Trophoblast cell (in vitro differentiated cells and primary cell): ENCODE data around the gene UBXN11.

Experiments used
- DNase-seq, 2 donors: peaks; one replicate each; pipeline ENCODE4 v3.0.0-alpha.2; 2016
- H2AFZ ChIP-seq: 2 replicates; pipeline ENCODE4 v1.6.1; 2013; ENCODE audit warnings: low read length, moderate library complexity, mild to moderate bottlenecking; ENCODE audit not compliant: insufficient read depth, poor library complexity
- H2AK5ac ChIP-seq: 2 replicates; pipeline ENCODE4 v1.6.1; 2013; ENCODE audit warnings: mild to moderate bottlenecking, low read length
- H2BK120ac ChIP-seq: 2 replicates; pipeline ENCODE4 v1.6.1; 2013; ENCODE audit warnings: low read length, mild to moderate bottlenecking, moderate library complexity; ENCODE audit not compliant: insufficient read depth, poor library complexity
- H2BK12ac ChIP-seq: 2 replicates; pipeline ENCODE4 v1.6.1; 2013; ENCODE audit warnings: mild to moderate bottlenecking, low read length, moderate library complexity
- H2BK5ac ChIP-seq: 2 replicates; pipeline ENCODE4 v1.6.1; 2013; ENCODE audit warnings: low read length, low read depth, moderate library complexity, mild to moderate bottlenecking; ENCODE audit not compliant: poor library complexity
- H3K14ac ChIP-seq: 2 replicates; pipeline ENCODE4 v1.6.1; 2013; ENCODE audit warnings: mild to moderate bottlenecking, low read length
- H3K18ac ChIP-seq: 2 replicates; pipeline ENCODE4 v1.6.1; 2013; ENCODE audit warnings: mild to moderate bottlenecking, low read length
- H3K23ac ChIP-seq: 2 replicates; pipeline ENCODE4 v1.6.1; 2013; ENCODE audit warnings: low read length
- H3K27ac ChIP-seq: 2 replicates; pipeline ENCODE4 v1.5.1; 2013; ENCODE audit warnings: low read depth, mild to moderate bottlenecking, inconsistent platforms, low read length, moderate library complexity
- H3K27me3 ChIP-seq: 2 replicates; pipeline ENCODE4 v1.6.1; 2013; ENCODE audit warnings: inconsistent platforms, mild to moderate bottlenecking, low read length, moderate library complexity; ENCODE audit not compliant: insufficient read depth
- H3K36me3 ChIP-seq, 2 experiments: 1 replicate in 1 of 2; 2 replicates in 1 of 2; pipeline ENCODE4 v1.6.1; 2013; ENCODE audit warnings: low read length in 2 of 2, mild to moderate bottlenecking in 2 of 2, moderate library complexity in 1 of 2; ENCODE audit not compliant: insufficient read depth in 2 of 2, control insufficient read depth in 1 of 2
- H3K4ac ChIP-seq: 2 replicates; pipeline ENCODE4 v1.6.1; 2013; ENCODE audit warnings: low read depth, mild to moderate bottlenecking, low read length, moderate library complexity
- H3K4me1 ChIP-seq, 2 experiments: 1 replicate in 1 of 2; 2 replicates in 1 of 2; pipeline ENCODE4 v1.6.1; 2013; ENCODE audit warnings: low read length in 2 of 2, mild to moderate bottlenecking in 2 of 2, moderate library complexity in 1 of 2; ENCODE audit not compliant: insufficient read depth in 2 of 2, control insufficient read depth in 1 of 2
- H3K4me2 ChIP-seq: 2 replicates; pipeline ENCODE4 v1.6.1; 2013; ENCODE audit warnings: inconsistent platforms, mild to moderate bottlenecking, low read length, moderate library complexity
- H3K4me3 ChIP-seq: 2 replicates; pipeline ENCODE4 v1.5.1; 2013; ENCODE audit warnings: mild to moderate bottlenecking, low read depth, low read length, inconsistent platforms
- H3K79me1 ChIP-seq: one replicate; pipeline ENCODE4 v1.6.1; 2013; ENCODE audit warnings: low read length
- H3K79me2 ChIP-seq: 2 replicates; pipeline ENCODE4 v1.6.1; 2013; ENCODE audit warnings: low read length, mild to moderate bottlenecking; ENCODE audit not compliant: control insufficient read depth, insufficient read depth, poor library complexity
- H3K9ac ChIP-seq: 2 replicates; pipeline ENCODE4 v1.6.1; 2013; ENCODE audit warnings: mild to moderate bottlenecking, low read length
- H3K9me3 ChIP-seq: 2 replicates; pipeline ENCODE4 v1.6.1; 2013; ENCODE audit warnings: low read depth, mild to moderate bottlenecking, control low read depth, inconsistent platforms, low read length; ENCODE audit not compliant: insufficient read depth
- H4K12ac ChIP-seq: 2 replicates; pipeline ENCODE4 v1.6.1; 2013; ENCODE audit warnings: low read depth, mild to moderate bottlenecking, low read length, moderate library complexity
- H4K8ac ChIP-seq: 2 replicates; pipeline ENCODE4 v1.6.1; 2013; ENCODE audit warnings: low read depth, mild to moderate bottlenecking, low read length, moderate library complexity
- H4K91ac ChIP-seq: one replicate; pipeline ENCODE4 v1.6.1; 2013; ENCODE audit warnings: low read depth, mild to moderate bottlenecking, low read length, moderate library complexity
- WGBS: extraction: QIAGEN DNeasy Blood & Tissue Kit; methylation state at CpG from one replicate; pipeline ENCODE4 v1.1.7; 2013; ENCODE audit warnings: missing lambda C conversion rate; ENCODE audit not compliant: insufficient read length, insufficient coverage; ENCODE audit errors: extremely low coverage; 5-methylcytosine and 5-hydroxymethylcytosine counted together

UBXN11 gene

GRCh38 chr1:26233903-26234643 lies 72.4 kb downstream of the UBXN11 start, which contains the start of gene CEP85:
TSS of gene CEP85 (plus strand) at chr1:26234200. CDS start at chr1:26239784, 5,584 bp downstream.
- Histone ChIP-seq H3K14ac (peak within 1 kb of the TSS; percentile 86), H4K8ac (peak within 1 kb of the TSS; percentile 88), H3K79me1 (peaks cover 7% of the 10 kb centered on the region), H4K91ac (peak within 1 kb of the TSS; percentile 79), H3K9me3 (no peaks in the 10 kb centered on the region), H3K27me3 (no peaks in the 10 kb centered on the region), H3K27ac (peak within 1 kb of the TSS; percentile 69), H2BK12ac (peak within 1 kb of the TSS; percentile 69), H2AK5ac (peak within 1 kb of the TSS; percentile 28), H3K4ac (peak within 1 kb of the TSS; percentile 51), H3K4me2 (peak within 1 kb of the TSS; percentile 93), H2AFZ (peak within 1 kb of the TSS; percentile 87), H3K9ac (peak within 1 kb of the TSS; percentile 90), H3K36me3 (no peaks in the 10 kb centered on the region), H3K4me1 (peaks cover 2 to 5% of the 10 kb centered on the region in 2 experiments), H3K4me3 (peak within 1 kb of the TSS; percentile 94), H3K79me2 (peaks cover 5% of the 10 kb centered on the region), H3K23ac (no peak within 1 kb of the TSS), H2BK120ac (peak within 1 kb of the TSS; percentile 43), H3K18ac (peak within 1 kb of the TSS; percentile 73), H2BK5ac (no peak within 1 kb of the TSS), H4K12ac (peak within 1 kb of the TSS; percentile 92)
- peak; percentile 99 to 100 for DNase-seq
- no CpG with 5 or more reads among the region's 73 CpGs for WGBS
